Measurements from ENCODE around the gene HTR2B.
"Not testable (repeated sequence)": the region's sequence is repeated elsewhere in the genome, so short reads cannot be mapped to it uniquely, and the experiment has no call there.

The HTR2B gene

GRCh38 chr2:231124838-231125568, at the start of gene HTR2B:
Gene HTR2B, minus strand, starts transcription at chr2:231125042. Its CDS starts 1,278 bp downstream, at chr2:231123764.
- no peak for DNase-seq (ENCODE audit: low read depth in 2 of 2)

- no peak for DNase-seq (ENCODE audit: low read depth in 2 of 2)
Measured at GRCh38 chr2:231174211-231174651, 49.4 kb upstream of the HTR2B start.

- no peak for DNase-seq (ENCODE audit: low read depth in 2 of 2)
Measured at GRCh38 chr2:231172025-231172424, 47.2 kb upstream of the HTR2B start.

GRCh38 chr2:231170055-231170454, 45.2 kb upstream of the HTR2B start:
- no peak for DNase-seq (ENCODE audit: low read depth in 2 of 2)

GRCh38 chr2:231169488-231169887, 44.6 kb upstream of the HTR2B start:
- DNase-seq (ENCODE audit: low read depth in 2 of 2) = no peak

- DNase-seq (ENCODE audit: low read depth in 2 of 2) = no peak
Measured at GRCh38 chr2:231168460-231169139, 43.8 kb upstream of the HTR2B start.

- DNase-seq (ENCODE audit: low read depth in 2 of 2) = no peak
Measured at GRCh38 chr2:231167745-231168459, 43.1 kb upstream of the HTR2B start.

- DNase-seq (ENCODE audit: low read depth in 2 of 2) = no peak
Measured at GRCh38 chr2:231163414-231164095, 38.7 kb upstream of the HTR2B start.

- no peak for DNase-seq (ENCODE audit: low read depth in 2 of 2)
Measured at GRCh38 chr2:231163011-231163410, 38.2 kb upstream of the HTR2B start.

- DNase-seq (ENCODE audit: low read depth in 2 of 2) = no peak
Measured at GRCh38 chr2:231161877-231162329, 37.1 kb upstream of the HTR2B start.

- DNase-seq (ENCODE audit: low read depth in 2 of 2) = no peak
Measured at GRCh38 chr2:231161252-231161839, 36.5 kb upstream of the HTR2B start.

- no peak for DNase-seq (ENCODE audit: low read depth in 2 of 2)
Measured at GRCh38 chr2:231160701-231161100, 35.9 kb upstream of the HTR2B start.

GRCh38 chr2:231159306-231159705, 34.5 kb upstream of the HTR2B start:
- no peak for DNase-seq (ENCODE audit: low read depth in 2 of 2)

- no peak for DNase-seq (ENCODE audit: low read depth in 2 of 2)
Measured at GRCh38 chr2:231152800-231153557, 28.1 kb upstream of the HTR2B start.

GRCh38 chr2:231146665-231147064, 21.8 kb upstream of the HTR2B start:
- DNase-seq (ENCODE audit: low read depth in 2 of 2) = no peak

GRCh38 chr2:231144896-231145295, 20.1 kb upstream of the HTR2B start:
- DNase-seq (ENCODE audit: low read depth in 2 of 2) = no peak

GRCh38 chr2:231140808-231141207, 16.0 kb upstream of the HTR2B start:
- not testable (repeated sequence) for DNase-seq (ENCODE audit: low read depth in 2 of 2)

- DNase-seq (ENCODE audit: low read depth in 2 of 2) = no peak
Measured at GRCh38 chr2:231139796-231140195, 15.0 kb upstream of the HTR2B start.

- DNase-seq (ENCODE audit: low read depth in 2 of 2) = no peak
Measured at GRCh38 chr2:231138699-231139098, 13.9 kb upstream of the HTR2B start.

- no peak for DNase-seq (ENCODE audit: low read depth in 2 of 2)
Measured at GRCh38 chr2:231134910-231135655, 10.2 kb upstream of the HTR2B start.

Data from activated CD4-positive, alpha-beta T cell treated with anti-CD3 and anti-CD28 coated beads for 24 hours (primary cell).